ENCODE measurements around the gene TNMD.
A peak's percentile ranks its signal among the peaks of the same experiment; 100 is the strongest.
"Not testable (repeated sequence)": the region's sequence is repeated elsewhere in the genome, so short reads cannot be mapped to it uniquely, and the experiment has no call there.

The TNMD gene

GRCh38 chrX:100584611-100585010 is at the start of gene TNMD:
TSS of gene TNMD (plus strand) at chrX:100584936. CDS start at chrX:100585019, 83 bp downstream.
- DNase-seq: no peak

DNA sequence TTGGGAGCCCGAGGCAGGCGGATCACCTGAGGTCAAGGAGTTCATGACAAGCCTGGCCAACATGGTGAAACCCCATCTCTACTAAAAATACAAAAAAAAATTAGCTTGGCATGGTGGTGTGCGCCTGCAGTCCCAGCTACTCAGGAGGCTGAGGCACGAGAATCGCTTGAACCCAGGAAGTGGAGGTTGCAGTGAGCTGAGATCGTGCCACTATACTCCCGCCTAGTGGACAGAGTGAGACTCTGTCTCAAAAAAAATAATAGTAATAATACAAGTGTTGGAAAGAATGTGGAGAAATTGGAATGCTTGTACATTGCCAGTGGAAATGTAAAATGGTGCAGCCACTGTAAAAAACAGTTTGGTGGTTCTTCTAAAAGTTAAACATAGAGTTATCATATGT is 19.2 kb upstream of the TNMD start:
- not testable (repeated sequence) for DNase-seq

DNA sequence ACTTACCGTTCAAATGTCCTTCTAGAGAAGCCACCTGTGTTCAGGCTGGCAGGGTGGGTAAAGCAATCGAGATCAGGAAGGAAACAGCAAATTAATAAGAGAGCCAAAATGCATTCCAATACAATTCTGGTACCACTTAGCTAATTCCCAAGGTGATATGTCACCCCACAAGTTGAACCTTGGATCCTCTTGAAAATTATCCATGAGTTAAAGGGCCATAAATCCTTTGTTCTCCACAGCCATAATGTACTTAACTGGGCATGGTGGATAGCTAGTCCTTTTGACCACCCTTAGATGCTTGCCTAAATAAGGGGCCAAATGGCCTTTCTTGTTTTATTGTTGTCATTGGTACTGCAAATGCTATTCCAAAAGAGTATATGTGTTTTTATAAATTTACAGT is 2.0 kb downstream of the TNMD start:
- DNase-seq: no peak

DNA sequence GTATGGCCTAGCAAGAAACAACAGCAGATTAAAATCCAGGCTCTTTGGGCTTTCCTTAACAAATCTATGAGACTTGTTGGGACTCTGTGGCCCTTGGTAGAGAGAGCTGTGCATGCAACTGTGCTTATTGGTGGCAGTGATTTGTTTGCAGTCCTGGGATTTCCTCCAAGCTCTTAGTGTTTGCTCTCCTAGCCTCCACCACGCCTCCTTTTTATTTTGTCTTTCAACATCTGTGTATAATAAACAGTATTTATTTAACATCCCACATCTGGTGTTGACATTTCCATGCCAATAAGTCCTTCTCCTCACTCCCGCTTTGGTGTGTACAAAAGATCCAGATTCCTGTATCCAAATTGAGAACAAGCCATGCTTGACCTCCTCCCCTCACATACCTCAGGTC is 3.1 kb downstream of the TNMD start:
- no peak for DNase-seq

DNA sequence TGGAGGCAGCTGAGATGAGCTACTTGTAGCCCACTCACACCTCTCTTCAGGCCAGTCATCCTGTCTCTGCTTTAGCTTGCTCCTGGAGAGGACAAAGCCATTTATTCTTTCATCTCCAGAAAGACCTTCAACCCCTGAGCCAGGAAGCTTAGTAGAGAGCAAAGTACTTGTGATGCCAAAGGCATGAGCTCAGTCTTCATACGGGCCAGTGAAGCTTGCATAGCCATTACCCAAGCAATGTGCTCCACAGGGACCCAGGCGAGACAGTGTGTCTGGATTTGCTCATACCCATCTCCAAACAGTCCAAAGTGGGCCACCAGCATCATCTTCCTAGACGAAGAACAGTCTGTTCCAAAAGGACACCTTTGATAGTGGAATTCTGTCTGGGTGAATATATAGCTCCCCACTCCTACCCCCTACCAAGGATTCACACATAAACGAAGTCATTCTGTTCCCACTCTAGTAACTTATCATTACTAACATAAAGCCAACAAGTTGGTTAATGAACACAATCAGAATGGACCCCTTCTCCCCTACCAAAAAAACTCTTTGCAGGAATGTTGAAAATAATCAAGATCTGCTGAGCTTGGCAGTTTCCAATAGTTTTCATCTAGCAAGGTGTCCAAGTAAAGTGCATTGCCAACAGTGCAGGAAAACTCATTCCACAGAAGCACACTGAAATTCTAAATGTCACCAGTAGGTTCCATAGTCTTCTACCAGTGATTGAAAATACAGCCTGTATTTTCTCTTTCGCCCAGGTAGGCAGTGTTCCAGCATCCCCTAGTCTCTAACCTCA is 6.7 kb downstream of the TNMD start:
- DNase-seq: no peak

- DNase-seq: no peak
Observed at GRCh38 chrX:100593126-100593525, 8.4 kb downstream of the TNMD start.

DNA sequence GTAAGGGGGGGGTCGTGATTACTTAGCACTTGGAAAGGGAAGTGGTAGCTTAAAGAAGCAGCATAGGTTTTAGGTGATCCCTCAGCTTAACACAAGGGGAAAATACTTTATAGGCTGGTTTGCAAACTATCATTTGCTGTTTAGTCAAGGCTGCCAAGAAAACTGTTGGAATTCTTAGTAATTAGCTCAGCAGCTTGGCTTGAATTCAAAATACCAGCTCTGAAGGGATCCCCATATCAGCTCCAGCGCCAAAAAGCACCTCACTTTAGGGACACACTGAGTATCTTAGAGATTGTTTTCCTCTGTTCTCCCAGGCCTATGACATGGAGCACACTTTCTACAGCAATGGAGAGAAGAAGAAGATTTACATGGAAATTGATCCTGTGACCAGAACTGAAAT is 8.8 kb downstream of the TNMD start:
- DNase-seq: no peak

- no peak for DNase-seq
Observed at GRCh38 chrX:100596601-100597000, 11.9 kb downstream of the TNMD start.

DNA sequence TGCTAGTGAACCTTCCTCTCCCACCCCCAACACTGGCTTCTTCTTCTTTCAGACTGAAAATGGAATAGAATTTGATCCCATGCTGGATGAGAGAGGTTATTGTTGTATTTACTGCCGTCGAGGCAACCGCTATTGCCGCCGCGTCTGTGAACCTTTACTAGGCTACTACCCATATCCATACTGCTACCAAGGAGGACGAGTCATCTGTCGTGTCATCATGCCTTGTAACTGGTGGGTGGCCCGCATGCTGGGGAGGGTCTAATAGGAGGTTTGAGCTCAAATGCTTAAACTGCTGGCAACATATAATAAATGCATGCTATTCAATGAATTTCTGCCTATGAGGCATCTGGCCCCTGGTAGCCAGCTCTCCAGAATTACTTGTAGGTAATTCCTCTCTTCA is 14.7 kb downstream of the TNMD start:
- no peak for DNase-seq

DNA sequence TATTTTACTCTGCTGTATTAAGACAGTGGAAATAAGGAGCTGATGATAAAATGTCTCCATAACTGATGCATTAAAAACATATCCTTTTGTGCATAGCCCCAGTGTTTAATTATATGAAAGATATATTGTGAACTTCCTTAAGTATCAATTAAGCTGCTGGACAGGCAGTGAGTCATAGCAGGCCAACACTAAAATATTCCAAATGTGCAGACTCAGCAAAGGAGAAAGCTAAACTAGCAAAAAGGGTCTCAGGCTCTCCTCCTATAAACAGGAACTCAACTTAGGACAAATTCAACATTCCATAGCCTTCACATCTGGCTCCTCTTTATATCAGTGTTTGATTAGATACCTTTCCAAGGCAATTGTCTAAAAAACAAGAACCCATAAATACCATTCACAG is 15.6 kb downstream of the TNMD start:
- no peak for DNase-seq

DNA sequence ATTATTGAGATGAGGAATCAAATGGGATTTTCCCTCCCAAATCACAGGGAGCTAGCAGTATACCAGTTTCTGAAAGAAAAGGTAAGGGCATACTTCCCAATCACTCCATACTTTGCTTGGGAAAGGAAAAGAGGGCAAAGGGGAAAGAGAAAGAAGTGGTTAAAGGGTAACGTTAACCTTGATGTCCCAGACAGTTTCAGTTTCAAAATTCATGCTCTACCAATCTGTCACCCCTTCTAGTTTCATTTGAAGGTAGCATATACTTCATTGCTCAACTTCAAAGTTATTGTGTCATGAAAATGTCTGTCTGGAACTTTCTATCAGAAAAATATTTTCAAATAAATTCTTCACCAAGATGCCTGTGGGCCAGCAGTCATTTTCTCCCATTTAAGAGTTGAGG is 16.0 kb downstream of the TNMD start:
- no peak for DNase-seq

GRCh38 chrX:100606753-100607152 is 22.0 kb downstream of the TNMD start:
- no peak for DNase-seq

DNA sequence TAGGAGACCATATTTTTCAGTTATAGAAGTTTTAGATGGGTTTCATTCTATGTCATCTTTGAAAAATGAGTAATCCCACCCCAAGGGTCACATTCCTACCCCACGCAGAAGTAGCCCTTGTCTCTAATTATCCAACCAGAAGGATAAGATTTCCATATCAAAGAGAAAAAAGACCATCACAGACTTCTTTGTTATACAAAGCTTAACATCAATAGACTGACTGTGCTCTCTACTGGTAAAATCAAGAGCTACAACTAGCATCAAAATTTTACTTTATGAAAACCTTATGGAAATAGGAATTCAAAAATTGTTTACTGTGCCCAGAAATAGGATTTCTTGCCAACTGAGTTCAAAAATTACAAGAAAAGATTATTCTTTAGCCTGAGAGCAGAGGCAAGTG is 24.9 kb downstream of the TNMD start:
- DNase-seq: no peak

DNA sequence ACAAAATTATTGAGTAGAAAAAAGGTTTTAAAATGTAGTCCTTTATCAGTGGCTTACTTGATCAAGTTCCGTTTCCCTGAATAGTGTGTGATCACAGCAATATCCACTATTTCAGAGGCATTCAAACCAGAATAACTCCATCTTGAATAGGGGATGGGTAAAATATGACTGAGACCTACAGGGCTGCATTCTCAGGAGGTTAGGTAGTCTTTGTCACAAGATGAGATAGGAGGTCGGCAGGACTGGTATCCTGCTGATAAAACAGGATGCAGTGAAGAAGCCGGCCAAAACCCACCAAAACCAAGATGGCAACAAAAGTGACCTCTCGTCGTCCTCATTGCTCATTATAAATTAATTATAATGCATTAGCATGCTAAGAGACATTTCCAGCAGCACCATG is 27.2 kb downstream of the TNMD start:
- DNase-seq: no peak

GRCh38 chrX:100615005-100615404 is 30.3 kb downstream of the TNMD start:
- no peak for DNase-seq

GRCh38 chrX:100623001-100623400 is 38.3 kb downstream of the TNMD start:
- DNase-seq: no peak

DNA sequence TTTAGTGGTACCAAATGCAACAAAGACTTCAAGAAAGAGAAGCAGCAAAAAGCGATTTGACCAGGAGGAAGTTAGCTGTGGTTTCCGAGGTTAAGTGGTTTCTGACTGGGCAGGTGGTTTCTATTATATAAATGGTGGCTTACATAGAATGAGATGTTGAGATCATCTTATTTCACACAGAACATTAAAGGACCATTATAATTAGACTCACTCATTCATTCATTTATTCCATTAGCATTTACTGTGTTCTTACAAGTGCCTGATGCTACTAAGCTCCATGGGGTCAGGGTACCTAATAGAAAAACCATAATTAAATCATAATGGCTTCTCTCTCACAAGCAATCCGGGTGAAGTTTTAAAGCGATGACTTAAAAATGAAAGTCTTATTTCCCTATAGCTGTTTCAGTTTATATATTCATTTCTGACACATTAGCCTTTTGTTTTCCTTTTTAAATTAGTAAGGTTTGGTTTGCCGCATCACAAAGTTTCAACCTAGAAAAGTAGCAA is 41.3 kb downstream of the TNMD start:
- DNase-seq: no peak

DNA sequence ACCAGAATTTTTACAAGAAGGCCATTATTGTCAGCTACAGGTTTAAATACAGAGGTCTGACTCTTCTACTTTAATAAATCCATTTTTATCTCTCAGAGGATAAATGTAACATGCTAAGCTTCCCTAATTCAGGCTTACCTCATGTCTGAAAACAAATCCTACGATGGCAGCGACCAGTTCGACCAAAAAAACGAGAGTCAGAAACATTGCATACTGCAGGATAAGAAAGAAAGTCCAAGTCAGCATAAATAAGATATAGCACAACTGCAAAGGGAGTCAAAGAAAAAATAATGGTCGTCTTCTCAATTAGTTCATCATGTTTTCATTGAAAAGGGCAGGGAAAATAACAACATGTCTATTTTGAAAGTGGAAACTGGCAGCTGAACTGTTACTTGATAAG is 50.3 kb downstream of the TNMD start:
- no peak for DNase-seq

DNA sequence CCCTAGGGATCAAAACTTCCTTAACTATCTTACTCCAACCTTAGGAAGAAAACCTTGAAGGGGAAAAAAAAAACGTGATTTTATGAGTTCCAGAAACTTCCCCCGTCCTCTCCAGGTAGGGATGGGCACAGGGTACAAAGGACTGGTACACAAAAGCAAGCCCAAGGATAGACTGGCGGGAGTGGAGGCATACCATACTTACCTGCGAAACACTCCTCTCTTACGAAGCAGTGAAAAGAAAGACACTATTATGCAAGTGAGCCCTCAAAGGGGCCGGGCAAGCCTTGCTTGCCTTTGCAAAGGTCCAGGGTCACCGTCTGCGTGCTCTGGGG is 51.2 kb downstream of the TNMD start:
- DNase-seq: no peak

DNA sequence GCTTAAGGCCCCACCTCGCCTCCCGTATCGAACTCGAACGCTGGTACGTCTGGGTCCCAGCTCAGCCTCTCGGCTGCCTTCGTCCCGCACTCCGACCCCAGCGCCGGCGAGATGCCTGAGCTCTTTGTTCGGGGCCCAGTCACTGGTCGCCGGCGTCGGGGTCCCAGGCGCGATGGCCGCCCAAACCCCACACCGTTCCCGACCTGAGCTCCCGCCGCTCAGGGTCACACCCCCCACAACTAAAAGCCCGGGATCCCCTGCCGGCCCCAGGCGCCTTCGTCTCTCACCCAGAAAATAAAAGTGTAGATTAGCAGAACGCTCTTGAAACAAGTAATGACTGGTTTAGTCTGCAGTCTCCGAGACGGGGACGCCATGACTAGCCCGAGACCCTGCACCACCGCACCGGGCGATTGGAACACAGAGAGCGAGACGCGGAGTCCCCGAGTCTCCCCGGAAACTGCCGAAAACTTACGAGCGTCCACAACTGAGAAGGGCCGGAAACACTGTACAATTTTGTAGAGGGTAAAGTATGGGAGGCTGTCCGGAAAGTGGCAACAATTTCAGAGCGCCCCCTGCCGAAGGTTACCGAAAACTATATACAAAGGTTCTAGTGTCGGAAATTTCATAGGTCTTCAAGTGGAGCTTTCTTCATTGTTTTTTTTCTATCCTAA is 51.7 kb downstream of the TNMD start, which contains the start of gene TSPAN6:
Gene TSPAN6 (minus strand): TSS at position 486 of the 671 bp plus-strand sequence. CDS start 112 bp downstream, at position 374.
- DNase-seq: peak; percentile 55

DNA sequence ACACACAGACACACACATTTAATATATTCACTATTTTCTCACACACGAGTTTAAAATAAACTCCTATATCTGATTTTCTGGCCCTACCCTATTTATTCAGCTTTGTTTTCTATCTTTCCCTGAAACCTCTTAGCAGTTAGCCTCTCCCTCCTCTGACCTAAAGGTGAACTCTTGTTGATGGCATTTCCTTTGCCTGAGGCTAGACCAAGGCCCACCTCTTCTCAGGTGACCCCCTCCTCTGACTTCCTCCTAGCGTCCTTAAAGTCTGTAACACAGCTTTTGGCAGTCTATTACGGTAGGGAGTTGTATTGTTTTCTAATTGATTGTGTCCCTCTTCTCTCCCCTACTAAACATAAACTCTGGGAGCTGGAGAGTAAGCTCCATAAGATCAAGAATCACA is 57.6 kb downstream of the TNMD start:
- DNase-seq: no peak

DNA sequence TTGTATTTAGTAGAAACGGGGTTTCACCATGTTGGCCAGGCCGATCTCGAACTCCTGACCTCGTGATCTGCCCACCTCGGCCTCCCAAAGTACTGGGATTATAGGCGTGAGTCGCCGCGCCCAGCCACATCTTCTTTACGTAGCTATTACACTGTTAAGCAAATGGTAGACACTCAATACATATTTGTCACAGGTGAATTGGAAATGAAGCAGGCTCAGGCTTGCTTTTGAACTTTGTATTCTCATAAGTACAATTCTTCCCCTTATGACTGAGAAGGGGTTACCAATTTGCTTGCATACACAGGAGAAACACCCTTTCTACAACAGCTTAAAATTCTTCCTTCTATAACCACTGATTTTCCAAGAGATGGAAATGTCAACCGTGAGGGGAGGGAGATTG is 58.5 kb downstream of the TNMD start:
- no peak for DNase-seq

DNA sequence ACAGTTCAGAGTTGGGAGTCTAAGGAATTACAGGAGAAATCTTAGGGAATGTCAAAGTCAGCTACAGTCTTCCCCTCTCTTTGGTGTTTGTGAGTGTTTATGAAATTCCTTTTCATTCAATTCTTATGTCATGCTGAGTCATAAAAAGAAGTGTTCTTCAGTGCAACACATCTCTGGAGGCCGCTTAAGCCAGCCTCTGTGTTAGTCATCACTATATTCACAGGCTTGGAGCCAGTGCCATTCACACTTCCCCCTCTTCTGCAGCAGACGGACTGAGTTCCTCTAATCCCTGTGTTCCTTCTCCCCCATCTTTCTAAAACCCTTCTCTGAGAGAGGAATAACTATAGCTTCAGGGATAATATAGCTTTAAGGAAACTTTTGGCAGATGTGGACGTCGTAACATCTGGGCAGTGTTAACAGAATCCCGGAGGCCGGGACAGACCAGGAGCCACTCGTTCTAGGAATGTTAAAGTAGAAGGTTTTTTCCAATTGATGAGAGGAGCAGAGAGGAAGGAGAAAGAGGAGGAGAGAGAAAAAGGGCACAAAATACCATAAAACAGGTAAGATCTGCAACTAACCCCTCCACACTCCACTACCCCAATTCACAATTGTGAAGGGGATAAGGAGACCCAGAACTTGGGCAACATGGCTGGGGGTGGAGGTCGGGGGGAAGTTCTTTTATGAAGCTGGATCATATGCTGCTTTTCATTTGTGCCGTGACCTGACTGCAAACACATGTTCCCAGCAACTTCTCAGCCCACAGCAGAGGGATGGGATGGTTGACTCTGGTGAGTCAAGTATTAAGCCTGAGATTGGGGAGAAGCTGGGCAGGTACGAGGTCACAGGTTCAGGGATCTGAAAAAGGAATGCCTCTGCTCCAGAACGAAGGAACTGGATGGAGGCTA is 59.5 kb downstream of the TNMD start, which contains the start of gene SRPX2:
Gene SRPX2 (plus strand): TSS at position 244 of the 905 bp plus-strand sequence. CDS start 2,124 bp downstream, outside the sequence.
- no peak for DNase-seq
